Skeletal muscle tissue (tissue), 4 donors: ENCODE measurements around the gene PIN4. TPM values are rescaled to one million over a fixed set of nuclear protein-coding genes. Genes with fewer than 3 reads are reported as not detected.
"Not testable (repeated sequence)": the region's sequence is repeated elsewhere in the genome, so short reads cannot be mapped to it uniquely, and the experiment has no call there.

ENCODE experiments used
- H3K27ac ChIP-seq: one replicate; pipeline ENCODE4 v1.7.0; 2013; ENCODE audit warnings: mild to moderate bottlenecking, low read depth, low read length, inconsistent platforms
- H3K27me3 ChIP-seq, 3 donors: one replicate each; pipeline ENCODE4 v1.7.0; 2013; ENCODE audit warnings: low read length in 3 of 3; ENCODE audit not compliant: control insufficient read depth in 3 of 3, insufficient read depth in 3 of 3
- H3K36me3 ChIP-seq, 3 donors: one replicate each; pipeline ENCODE4 v1.7.0; 2013; ENCODE audit warnings: low read length in 3 of 3; ENCODE audit not compliant: control insufficient read depth in 3 of 3, insufficient read depth in 3 of 3
- H3K4me1 ChIP-seq, 3 donors: one replicate each; pipeline ENCODE4 v1.7.0; 2013; ENCODE audit warnings: low read length in 3 of 3, mild to moderate bottlenecking in 3 of 3; ENCODE audit not compliant: control insufficient read depth in 3 of 3, insufficient read depth in 3 of 3
- H3K4me3 ChIP-seq, 3 donors: one replicate each; pipeline ENCODE4 v1.7.0; 2013; ENCODE audit warnings: low read length in 3 of 3
- H3K9ac ChIP-seq, 3 donors: one replicate each; pipeline ENCODE4 v1.7.0; 2013; ENCODE audit warnings: low read length in 3 of 3, mild to moderate bottlenecking in 3 of 3, moderate library complexity in 2 of 3, low read depth in 1 of 3
- H3K9me3 ChIP-seq, 3 donors: one replicate each; pipeline ENCODE4 v1.7.0; 2013; ENCODE audit warnings: low read length in 3 of 3; ENCODE audit not compliant: control insufficient read depth in 3 of 3
- total RNA-seq: library from RNA; depleted of rRNA; stranded (reverse); fragments of >200 nt; gene quantifications from one replicate; pipeline ENCODE4 v1.2.3, GENCODE V29; 2014
- donor health status: Osteomylitis.

The PIN4 gene
- total RNA-seq, 1 donor from 2014 or later = 13.0 TPM

GRCh38 chrX:72182924-72183323 is 1.4 kb downstream of the PIN4 start:
- Histone ChIP-seq H3K9me3 (no peaks in the 10 kb centered on the region), H3K36me3 (peaks cover 0 to 7% (median 3%) of the 10 kb centered on the region in 3 donors), H3K4me1 (peaks cover 9 to 16% (median 14%) of the 10 kb centered on the region in 3 donors), H3K4me3 (peak overlapping the region; percentile 59 to 90 (median 77)), H3K27ac (no peak overlapping the region), H3K9ac (peak overlapping the region in 1 of 3 donors; percentile 33), H3K27me3 (no peaks in the 10 kb centered on the region)

GRCh38 chrX:72201836-72202536 is 20.4 kb downstream of the PIN4 start:
- Histone ChIP-seq H3K9ac (no peak overlapping the region), H3K27ac (no peak overlapping the region)

GRCh38 chrX:72202792-72203401 is 21.3 kb downstream of the PIN4 start:
- Histone ChIP-seq H3K27me3 (peaks cover 0 to 4% (median 0%) of the 10 kb centered on the region in 3 donors), H3K9me3 (no peaks in the 10 kb centered on the region), H3K4me1 (no peaks in the 10 kb centered on the region), H3K9ac (no peak overlapping the region), H3K4me3 (no peak overlapping the region), H3K27ac (no peak overlapping the region), H3K36me3 (peaks cover 0 to 3% (median under 1%) of the 10 kb centered on the region in 3 donors)

More at GRCh38 chrX:72201836-72202536, 20.4 kb downstream of the PIN4 start:
- Histone ChIP-seq H3K9me3 (no peaks in the 10 kb centered on the region), H3K36me3 (peaks cover 0 to 10% (median 4%) of the 10 kb centered on the region in 3 donors), H3K27me3 (peaks cover 0 to 4% (median 0%) of the 10 kb centered on the region in 3 donors), H3K4me1 (no peaks in the 10 kb centered on the region), H3K4me3 (no peak overlapping the region)

- no peak overlapping the region for H3K27ac ChIP-seq
- H3K36me3 ChIP-seq = peaks cover 0 to 2% (median 0%) of the 10 kb centered on the region in 3 donors
Observed at GRCh38 chrX:72203421-72203820, 21.9 kb downstream of the PIN4 start.

GRCh38 chrX:72205706-72206105 is 24.1 kb downstream of the PIN4 start:
- H3K9me3 ChIP-seq = no peaks in the 10 kb centered on the region
- H3K9ac ChIP-seq = no peak overlapping the region
- no peaks in the 10 kb centered on the region for H3K36me3 ChIP-seq
- H3K4me3 ChIP-seq = no peak overlapping the region
- H3K4me1 ChIP-seq = no peaks in the 10 kb centered on the region
- peaks cover 0 to 4% (median 0%) of the 10 kb centered on the region in 3 donors for H3K27me3 ChIP-seq
- H3K27ac ChIP-seq = no peak overlapping the region

More at GRCh38 chrX:72203421-72203820, 21.9 kb downstream of the PIN4 start:
- H3K9ac ChIP-seq = no peak overlapping the region
- peaks cover 0 to 4% (median 0%) of the 10 kb centered on the region in 3 donors for H3K27me3 ChIP-seq
- no peaks in the 10 kb centered on the region for H3K4me1 ChIP-seq
- no peaks in the 10 kb centered on the region for H3K9me3 ChIP-seq
- no peak overlapping the region for H3K4me3 ChIP-seq

GRCh38 chrX:72207366-72207765 is 25.8 kb downstream of the PIN4 start:
- H3K36me3 ChIP-seq = no peaks in the 10 kb centered on the region
- H3K27ac ChIP-seq = no peak overlapping the region
- peaks cover 0 to 4% (median 0%) of the 10 kb centered on the region in 3 donors for H3K27me3 ChIP-seq
- H3K4me1 ChIP-seq = no peaks in the 10 kb centered on the region
- H3K9me3 ChIP-seq = no peaks in the 10 kb centered on the region
- H3K4me3 ChIP-seq = no peak overlapping the region
- H3K9ac ChIP-seq = no peak overlapping the region

GRCh38 chrX:72208126-72208800 is 26.7 kb downstream of the PIN4 start:
- Histone ChIP-seq H3K9ac (no peak overlapping the region), H3K27me3 (peaks cover 0 to 4% (median 0%) of the 10 kb centered on the region in 3 donors), H3K27ac (no peak overlapping the region), H3K9me3 (no peaks in the 10 kb centered on the region), H3K36me3 (no peaks in the 10 kb centered on the region), H3K4me3 (no peak overlapping the region), H3K4me1 (no peaks in the 10 kb centered on the region)

- H3K36me3 ChIP-seq = no peaks in the 10 kb centered on the region
- no peak overlapping the region for H3K4me3 ChIP-seq
- H3K9me3 ChIP-seq = no peaks in the 10 kb centered on the region
- no peak overlapping the region for H3K9ac ChIP-seq
- H3K27me3 ChIP-seq = no peaks in the 10 kb centered on the region
- H3K4me1 ChIP-seq = no peaks in the 10 kb centered on the region
- H3K27ac ChIP-seq = no peak overlapping the region
Observed at GRCh38 chrX:72216973-72217372, 35.4 kb downstream of the PIN4 start.

GRCh38 chrX:72220375-72220774 is 38.8 kb downstream of the PIN4 start:
- not testable (repeated sequence) for H3K4me3 ChIP-seq, H3K9me3 ChIP-seq

GRCh38 chrX:72230290-72230689 is 48.7 kb downstream of the PIN4 start:
- no peaks in the 10 kb centered on the region for H3K9me3 ChIP-seq
- H3K27me3 ChIP-seq = peaks cover 0 to 7% (median 0%) of the 10 kb centered on the region in 3 donors
- H3K9ac ChIP-seq = no peak overlapping the region
- H3K4me1 ChIP-seq = no peaks in the 10 kb centered on the region
- no peak overlapping the region for H3K27ac ChIP-seq
- no peaks in the 10 kb centered on the region for H3K36me3 ChIP-seq
- no peak overlapping the region for H3K4me3 ChIP-seq

More at GRCh38 chrX:72220375-72220774, 38.8 kb downstream of the PIN4 start:
- H3K4me1 ChIP-seq, H3K27ac ChIP-seq, H3K27me3 ChIP-seq, H3K9ac ChIP-seq, H3K36me3 ChIP-seq: not testable (repeated sequence)
